GM18499 (cell line): ENCODE measurements around the gene TNRC18.

Source experiments
- ATAC-seq: cut with Tn5 transposase; IDR thresholded peaks from one replicate; pipeline ENCODE4 v1.9.1; 2021; ENCODE audit warnings: moderate number of reproducible peaks; ENCODE audit not compliant: insufficient read depth, unreplicated experiment

The TNRC18 gene

DNA sequence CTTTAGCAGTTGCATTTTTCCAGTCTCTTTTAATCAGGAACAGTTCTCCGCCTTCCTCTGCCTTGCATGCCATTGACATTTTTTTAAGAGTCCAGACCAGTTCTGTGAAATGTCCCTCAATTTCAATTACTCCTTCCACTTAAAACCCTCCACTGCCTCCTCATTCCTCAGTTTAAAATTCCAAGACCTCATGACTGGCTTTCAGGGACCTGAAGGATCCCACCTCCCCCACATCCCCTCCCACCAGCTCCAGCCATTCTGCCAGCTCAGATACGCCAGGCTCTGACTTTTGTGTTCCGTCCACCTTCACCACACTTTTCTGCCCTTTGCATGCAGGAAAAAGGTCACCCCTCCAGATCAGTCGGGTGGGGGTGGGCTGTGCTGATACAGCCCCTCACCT is 8.7 kb downstream of the TNRC18 start:
- ATAC-seq: no peak

DNA sequence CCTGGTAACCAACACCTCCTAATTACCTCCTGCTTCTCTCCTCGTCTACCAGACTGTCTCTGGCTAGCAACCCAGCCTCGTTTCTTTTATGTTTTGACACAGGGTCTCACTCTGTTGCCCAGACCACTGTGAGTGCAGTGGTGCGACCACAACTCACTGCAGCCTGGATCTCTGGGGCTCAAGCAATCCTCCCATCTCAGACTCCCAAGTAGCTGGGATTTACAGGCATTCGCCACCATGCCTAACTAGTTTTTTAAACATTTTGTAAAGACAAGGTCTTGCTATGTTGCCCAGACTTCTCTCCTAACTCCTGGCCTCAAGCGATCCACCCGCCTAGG is 10.2 kb downstream of the TNRC18 start:
- ATAC-seq: no peak

DNA sequence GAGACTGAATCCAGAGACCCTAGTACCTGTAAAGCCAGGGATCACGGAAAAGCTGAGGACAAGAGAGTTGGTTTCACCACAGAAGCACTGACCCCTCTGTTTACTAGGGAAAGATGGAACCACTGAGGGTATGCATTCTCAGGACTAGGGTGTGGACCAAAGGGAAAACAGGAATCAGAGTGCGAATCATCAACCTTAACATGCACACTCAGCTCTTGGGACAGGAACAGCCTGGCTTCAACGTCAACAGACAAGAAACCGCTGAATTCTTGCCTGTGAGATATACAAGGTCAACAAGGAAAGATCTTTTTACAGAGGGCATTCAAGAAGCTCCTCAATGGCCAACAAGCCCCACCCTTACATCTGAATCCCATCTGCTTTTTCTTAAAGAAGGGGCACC is 14.9 kb downstream of the TNRC18 start:
- ATAC-seq: no peak

DNA sequence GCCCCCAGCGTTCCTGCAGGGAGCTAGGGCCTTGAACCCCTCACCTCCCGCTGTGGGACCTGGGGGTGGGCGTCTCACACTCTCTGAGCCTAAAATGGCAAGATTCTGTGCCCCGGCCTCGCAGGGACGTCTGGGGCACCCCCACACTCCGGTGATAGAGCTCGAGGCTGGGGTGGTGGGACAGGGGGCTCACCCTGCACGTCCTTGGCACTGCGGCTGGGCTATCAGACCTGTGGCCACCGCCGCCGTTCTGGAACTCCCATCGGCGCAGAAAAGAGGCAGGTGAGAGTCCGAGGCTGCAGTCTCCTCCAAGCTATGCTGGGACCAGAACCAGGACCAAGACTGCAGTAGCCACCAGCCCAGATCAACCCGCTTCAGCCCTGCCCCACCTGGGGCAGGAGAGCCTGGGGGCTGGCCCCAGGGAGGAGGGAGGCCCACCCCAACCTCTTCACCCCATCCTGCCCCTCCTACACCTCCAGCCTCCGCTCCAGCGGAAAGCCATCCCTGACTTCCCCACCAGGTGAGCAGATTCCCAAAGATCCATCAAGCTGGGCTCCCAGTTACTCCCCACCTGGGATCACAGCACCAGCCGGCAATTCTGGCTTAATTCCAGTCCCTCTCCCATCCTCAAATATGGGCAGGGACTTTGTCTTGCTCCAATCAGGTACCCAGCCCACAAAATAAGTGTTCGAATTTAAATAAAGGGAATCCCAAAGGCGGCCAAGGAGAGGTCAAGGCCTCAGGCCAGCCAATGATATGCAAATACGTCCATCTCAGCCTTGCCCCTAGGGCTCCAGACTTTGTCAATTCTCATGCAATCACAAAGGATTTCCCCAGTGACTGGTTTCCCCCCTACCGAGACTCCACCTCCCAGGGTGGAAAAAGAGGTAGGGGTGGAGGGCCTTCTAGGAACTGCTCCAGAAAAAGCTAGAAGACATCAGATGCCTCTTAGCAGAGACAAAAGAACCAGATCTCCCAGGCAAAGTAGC is 16.4 kb downstream of the TNRC18 start:
- ATAC-seq: no peak

DNA sequence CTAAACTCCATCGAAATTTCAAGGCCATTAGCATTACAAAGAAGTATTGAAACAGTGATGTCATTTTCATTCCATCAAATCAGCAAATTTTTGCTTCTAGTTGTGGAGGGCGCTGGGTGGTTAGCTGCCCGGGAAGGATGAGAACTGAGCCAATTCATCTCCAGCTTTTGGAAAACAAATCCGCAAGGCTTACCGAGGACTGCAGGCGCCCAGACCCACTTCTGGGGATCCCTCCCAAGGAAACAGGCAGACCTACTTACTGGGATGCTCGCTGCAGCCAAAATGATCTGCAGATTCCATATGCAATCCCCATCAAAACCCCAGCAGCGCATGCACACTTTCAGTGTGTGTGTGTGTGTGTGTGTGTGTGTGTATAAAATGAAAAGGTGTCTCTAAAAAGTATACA is 19.2 kb downstream of the TNRC18 start:
- no peak for ATAC-seq

DNA sequence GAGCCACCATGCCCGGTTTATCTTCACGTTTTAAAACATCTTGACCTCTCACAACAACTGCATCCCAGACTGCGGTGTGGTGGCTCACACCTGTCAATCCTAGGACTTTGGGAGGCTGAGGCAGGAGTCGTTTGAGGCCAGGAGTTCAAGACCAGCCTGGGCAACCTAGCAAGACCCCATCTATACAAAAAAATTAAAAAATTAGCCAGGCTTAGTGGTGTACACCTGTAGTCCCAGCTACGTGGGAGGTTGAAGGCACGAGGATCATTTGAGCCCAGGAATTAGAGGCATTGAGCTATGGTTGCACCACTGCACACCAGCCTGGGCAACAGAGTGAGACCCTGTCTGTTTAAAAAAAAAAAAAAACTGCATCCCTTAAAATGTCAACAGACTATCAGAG is 20.2 kb downstream of the TNRC18 start:
- no peak for ATAC-seq

DNA sequence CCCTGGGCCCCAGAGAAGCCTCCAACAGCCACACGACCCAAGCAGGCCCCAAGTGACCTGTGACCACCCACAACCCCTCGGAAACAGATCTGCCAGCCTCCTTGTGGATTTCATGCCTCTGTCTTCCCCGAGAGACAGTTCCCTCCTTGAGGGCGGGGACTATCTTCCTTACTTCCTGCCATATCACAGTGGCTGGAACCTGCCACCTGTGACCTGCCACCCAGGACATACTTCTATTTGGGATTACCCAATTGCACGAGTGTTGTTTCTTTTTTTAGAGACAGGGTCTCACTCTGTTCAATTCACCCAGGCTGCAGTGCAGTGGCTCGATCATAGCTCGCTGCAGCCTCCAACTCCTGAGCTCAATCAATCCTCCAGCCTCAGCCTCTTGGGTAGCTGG is 25.9 kb downstream of the TNRC18 start:
- ATAC-seq: no peak

DNA sequence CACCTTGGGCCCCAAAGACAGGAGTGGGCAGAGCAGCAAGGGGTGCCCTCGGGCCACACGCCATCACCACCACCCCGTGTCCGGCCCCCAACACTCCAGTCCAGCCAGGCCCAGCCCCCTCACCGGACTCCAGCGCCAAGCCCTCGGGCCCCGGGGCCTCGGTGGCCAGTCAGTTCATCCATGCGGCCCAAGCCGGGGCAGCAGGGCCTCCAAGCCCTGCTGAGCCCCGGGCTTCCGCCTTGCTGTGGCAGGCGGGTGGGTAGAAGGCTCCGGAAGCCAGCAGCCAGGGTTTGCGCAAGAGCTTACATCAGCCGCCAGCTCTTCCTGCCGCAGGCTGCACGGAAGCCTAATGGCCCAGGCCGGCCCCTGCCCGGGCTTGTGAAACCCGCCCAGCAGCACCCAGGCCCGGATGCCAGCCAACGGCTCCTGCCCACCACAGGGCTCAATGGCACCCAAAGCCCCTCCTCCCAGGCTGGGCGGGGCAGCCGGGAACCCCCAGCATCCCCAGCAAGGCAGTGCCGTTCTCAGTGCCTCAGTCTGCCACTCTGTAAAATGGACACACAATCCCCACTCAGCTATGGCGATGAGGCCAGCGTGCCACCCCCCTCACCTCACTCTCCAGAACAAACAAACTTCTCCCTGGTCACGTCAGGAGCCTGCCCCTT is 26.5 kb downstream of the TNRC18 start:
- no peak for ATAC-seq

DNA sequence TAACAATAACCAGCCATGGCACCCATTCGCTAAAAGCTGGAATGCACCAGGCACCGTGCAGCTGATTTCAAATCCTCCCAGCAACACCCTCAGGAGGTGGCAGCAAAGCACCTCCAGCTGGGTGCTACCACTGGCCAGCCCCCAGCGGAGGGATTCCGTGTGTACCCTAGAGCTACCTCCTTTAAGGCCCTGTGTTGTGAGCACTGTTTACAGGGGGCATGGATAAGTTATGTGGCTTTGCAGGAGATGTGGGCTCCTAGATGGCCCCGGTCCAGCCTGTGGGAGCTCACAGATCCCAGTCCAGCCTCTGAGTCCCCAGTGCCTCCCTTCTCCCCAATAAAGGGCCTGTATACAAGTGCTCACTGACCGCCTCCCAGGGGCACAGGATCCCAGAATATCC is 27.1 kb downstream of the TNRC18 start:
- ATAC-seq: no peak

DNA sequence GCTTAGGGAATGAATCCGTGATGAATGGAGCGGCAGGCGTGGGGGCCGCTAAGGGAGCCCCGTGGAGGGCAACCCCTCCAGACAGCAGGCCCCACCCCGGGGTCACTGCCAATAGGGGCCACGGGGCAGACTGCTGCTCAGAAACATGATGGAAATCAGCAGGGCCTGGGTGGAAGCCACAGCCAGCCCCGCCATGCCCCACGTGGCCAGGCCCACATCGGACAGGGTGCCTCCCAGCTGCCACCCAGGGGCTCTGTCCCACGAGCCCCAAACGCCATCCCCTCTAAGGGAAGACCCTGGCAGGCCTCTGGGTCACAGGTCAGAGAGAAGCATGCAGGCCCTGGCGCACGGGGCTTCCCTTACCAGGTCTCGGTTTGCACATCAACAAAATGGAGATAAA is 28.4 kb downstream of the TNRC18 start:
- no peak for ATAC-seq

DNA sequence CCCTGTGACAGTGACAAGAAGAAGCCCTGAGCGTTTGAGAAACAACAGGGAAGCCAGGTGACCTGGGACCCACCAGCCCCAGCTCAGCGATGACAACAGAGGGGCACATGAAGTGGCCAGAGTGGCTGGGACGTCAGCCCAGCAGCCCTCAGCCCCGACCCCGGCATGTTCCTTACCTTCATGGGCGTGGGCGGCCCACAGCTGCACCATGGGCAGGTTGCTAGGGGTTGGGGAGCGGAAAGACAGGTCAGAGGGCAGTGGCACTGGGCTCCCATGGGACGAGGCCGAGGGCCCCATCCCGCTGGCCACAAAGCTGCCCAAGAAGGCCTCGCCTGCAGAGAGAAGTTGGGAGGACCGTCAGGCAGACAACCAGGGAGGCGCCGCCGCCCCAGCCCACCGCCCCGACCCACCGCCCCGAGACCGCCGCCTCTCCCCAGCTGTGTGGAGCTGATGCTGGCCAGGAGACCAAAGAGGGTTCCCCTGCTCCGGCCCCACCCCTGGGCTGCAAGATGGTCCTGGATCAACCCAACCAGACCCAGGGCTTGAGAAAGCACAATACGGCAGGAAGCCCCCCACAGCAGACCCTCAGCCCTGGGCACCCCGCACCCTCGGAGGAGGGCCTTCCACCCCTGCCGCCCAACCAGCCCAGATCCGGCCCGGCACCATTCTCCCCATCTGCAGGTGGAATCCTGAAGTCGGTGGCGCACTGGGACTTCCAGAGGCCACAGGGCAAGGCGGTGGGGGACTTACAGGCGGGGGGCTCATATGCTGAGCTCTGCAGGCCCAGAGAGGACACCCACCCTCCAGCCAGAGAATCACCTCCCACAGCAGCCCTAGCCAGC is 29.1 kb downstream of the TNRC18 start:
- no peak for ATAC-seq

DNA sequence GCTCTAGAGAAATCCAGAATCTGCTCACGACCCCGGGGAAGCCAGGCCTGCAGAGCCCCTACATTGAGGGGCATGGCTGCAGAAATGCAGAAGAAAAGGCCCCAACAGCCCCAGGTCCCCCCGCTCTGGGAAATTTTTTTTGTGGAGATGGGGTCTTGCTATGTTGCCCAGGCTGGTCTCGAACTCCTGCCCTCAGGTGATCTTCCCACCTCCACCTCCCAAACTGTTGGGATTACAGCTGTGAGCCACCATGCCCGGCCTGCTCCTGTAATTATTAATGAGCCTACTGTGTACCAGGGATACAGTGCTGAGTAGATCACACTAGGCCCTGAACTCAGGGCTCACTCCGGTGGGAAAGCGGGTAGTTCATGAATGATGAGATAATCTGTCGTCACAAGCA is 29.9 kb downstream of the TNRC18 start:
- no peak for ATAC-seq

DNA sequence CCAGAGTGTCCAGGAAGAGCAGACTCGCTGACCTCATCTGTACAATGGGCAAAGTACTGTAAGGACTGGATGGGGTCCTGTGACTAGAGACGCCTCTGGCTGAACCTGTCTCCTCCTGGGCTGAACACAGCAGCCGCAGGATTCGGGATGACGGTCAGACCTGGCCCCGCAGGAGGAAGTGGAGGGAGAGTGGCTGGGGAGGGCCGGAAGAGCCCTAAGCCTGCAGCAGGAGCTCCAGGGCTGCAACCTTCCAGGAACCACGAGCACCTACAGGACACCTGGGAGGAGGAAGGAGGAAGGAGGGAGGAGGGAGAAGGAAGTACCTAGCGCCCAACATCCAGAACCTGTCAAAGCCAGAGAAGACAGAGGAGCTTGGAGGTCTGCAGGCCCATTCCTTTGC is 30.3 kb downstream of the TNRC18 start:
- ATAC-seq: no peak

DNA sequence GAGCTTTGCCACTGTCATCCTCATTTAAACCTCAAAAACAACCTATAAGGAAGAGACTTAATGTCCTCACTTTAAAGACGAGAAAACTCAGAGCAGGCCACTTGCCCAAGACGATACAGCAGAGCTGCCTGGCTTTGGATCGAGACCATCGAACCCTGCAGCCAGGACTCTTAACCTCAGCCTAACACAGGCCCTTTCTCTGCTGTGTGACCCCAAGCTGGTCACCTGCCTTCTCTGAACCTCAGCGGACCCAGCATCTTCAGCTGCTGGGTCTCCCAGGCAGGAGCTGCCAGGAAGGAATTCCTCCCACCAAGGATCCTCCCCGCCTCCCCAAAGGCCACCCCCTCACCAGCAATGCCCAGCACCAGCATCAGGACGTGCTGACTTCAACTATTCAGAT is 32.7 kb downstream of the TNRC18 start:
- ATAC-seq: no peak

DNA sequence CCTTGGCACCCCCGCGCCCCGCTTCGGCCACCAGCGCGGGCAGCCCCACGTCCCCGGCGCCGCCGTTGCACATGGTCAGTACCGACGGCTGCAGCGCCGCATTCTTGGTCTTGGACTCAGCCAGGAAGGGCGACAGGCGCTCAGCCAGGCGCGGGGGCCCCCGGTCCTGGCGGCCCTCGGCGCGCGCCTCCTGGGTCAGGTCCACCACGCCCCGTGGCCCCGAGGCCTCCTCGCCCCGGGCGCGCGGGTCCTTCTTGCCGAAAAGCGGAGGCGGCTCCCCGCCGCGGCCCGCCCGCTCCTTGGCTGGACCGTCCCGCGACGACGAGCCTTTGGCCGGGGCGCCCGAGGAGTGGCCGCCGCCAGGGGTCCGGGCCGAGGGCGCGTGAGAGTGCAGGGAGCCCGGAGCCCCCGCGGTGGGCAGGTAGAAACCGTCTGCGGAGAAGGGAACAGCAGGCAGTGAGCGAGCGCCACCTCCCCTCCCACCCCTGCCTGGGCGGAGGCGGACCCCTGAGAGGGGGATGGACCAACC is 34.7 kb downstream of the TNRC18 start:
- ATAC-seq: no peak

DNA sequence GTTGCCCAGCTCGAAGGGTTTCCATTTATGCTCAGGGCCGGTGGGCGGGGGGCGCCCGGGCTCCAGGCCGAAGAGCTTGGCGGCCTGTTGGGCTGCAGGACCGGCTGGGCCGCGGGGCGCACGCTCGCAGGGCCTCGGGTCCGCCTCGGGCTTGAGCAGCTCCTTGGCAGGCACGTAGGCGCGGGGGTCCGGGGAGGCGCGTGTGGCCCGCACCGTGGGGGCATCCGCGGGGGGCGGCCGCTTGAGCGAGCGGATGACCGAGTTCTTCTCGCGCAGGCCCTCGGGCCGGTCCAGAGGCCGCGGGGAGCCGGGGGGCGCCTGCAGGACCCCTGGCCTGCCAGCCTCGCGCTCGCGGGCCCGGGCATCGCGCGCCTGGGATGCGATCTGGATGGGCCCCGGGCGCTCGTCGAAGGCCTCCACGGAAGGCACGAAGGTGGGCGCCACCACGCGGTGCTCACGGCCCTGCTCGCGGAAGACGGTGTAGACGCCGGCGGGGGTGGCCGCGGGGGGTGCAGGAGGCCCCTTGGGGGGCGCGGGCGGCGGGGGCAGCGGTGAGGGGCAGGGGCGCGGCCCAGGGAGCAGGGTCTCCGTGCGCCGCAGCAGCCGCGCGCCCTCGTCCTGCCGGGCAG is 35.2 kb downstream of the TNRC18 start:
- no peak for ATAC-seq

DNA sequence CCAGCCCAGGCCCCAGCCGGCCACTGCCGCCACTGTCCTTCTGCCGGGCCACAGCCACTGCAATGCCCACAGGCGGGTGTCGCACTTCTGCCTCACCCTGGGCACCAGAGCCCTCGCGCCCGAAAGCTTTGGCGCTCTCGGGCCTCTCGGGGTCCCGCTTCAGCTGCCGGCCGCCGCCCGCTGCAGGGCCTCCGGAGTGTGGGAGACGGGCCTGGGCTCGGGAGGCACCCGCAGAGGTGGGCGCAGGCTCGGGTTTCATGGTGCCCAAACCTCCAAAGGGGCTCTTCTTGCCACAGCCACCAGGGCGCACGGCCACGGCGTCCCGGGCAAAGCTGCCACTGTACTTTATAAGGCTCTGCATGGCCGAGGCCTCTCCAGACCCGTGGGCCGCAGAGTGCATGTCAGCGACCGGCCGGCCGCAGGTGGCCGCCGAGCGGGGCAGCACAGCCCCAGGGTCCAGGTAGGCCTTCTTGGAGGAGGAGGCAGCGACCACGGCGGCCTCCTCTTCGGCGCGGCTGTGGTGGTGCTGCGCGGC is 35.9 kb downstream of the TNRC18 start:
- ATAC-seq: no peak

DNA sequence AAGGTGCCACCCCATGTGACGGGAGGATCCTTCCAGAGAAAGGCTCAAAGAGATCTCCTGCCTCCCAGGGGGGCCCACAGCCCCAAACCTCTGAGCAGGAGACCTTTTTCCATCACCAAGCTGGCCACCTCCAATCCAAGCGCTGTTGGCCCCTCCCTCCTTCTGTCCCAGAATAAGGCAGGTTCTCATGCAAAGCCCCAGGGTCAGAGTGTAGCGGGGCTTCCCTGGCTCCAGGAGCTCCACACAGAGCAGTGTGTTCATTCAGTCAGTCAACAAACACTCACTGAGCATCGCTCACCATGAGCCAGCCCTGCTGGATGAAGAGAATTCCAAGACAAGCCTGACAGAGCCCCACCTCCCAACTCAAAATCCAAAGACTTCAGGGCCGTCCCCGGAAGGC is 39.0 kb downstream of the TNRC18 start:
- ATAC-seq: no peak

DNA sequence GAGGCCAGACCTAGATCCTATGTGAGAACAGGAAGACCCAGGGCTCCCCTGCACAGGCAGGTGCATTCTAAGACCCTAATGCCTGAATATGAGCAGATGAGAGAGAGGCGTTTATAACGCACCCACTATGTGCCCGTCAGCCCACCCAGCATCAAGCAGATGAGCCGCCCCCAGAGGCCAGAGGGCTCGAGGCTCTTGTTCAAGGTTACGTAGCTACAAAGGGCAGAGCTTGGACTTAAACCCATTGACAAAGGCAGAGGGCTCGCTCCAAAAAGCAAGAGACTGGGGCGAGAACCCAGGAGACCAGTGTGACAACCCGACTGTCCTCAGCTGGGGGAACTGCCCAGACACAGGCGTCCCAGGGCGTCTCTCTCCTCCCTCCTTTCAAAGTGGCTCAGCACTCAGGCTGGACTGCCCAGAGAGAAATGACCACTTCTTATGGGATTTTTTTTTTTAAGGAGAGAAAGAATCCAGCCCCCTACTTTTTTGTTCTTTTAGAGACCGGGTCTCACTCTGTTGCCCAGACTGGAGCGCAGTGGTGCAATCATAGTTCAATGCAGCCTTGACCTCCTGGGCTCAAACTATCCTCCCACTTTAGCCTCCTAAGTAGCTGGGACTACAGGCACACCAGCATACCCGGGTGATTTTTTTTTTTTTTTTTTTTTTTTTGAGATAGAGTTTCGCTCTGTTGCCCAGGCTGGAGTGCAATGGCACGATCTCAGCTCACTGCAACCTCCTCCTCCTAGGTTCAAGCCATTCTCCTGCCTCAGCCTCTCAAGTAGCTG is 40.1 kb downstream of the TNRC18 start:
- no peak for ATAC-seq
